Transverse colon (tissue), 4 donors: ENCODE measurements around the gene PDIA5.

Source experiments
- CTCF ChIP-seq, 5 experiments: fragments of 200-600 bp in 3 of 5; fragments of 450-650 bp in 2 of 5; sonication (generic) in 3 of 5; IDR thresholded peaks; 1 replicate in 2 of 5; 2 replicates in 3 of 5; pipeline ENCODE4 v1.5.1; 2016 to 2017; ENCODE audit warnings: antibody characterized with exemption in 5 of 5, inconsistent platforms in 3 of 5, mild to moderate bottlenecking in 2 of 5, moderate library complexity in 1 of 5
- POLR2A ChIP-seq: fragments of 450-650 bp; IDR thresholded peaks from one replicate; pipeline ENCODE4 v1.6.1; 2016; ENCODE audit warnings: antibody characterized with exemption, mild to moderate bottlenecking, moderate library complexity
- POLR2AphosphoS5 ChIP-seq, 3 donors: sonication (generic); formaldehyde crosslinking; IDR thresholded peaks; one replicate each; pipeline ENCODE4 v1.6.1; 2016; ENCODE audit warnings: antibody characterized with exemption in 3 of 3

DNA sequence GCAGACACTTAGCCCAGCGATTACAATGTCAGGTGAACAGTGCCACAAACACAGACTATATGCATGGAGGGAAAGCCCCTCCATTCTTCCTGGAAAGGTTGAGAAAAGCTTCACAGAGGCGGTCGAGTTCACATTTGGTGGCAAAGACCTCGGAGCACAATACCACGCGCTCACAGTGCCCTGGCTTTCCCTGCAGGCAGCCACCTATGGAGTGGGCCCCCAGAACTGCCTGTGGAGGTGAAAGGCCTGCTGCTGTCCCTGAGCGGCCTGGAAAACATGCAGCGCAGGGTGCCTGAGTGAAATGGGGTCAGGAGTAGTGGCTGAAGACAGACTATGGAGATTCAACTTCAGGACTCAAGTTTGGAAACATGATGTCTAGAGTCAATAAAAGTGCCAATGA, 26.9 kb downstream of the PDIA5 start:
- TF ChIP-seq CTCF (IDR thresholded peaks at IDR 0.05) (no peak), POLR2A (no peak), POLR2AphosphoS5 (IDR thresholded peaks at IDR 0.05) (no peak)
